ENCODE results near the gene SPINK9.

The SPINK9 gene

DNA sequence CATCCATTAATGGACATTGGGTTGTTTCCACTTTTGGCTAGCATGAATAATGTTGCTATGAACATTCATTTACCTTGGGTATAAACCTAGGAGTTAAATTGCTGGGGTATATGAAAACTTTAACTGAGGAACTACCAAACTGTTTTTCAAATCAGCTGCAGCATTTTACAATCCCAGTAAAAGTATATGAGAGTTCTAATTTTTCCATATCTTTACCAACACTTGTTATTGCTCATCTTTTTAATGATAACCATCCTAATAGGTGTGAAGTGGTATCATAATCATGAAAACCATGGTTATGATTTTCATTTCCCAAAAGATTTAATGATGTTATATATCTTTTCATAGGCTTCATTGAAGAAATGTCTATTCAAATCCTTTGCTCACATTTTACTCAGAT, 32.9 kb downstream of the SPINK9 start:
- DNase-seq (ENCODE audit: low read depth): no peak

DNA sequence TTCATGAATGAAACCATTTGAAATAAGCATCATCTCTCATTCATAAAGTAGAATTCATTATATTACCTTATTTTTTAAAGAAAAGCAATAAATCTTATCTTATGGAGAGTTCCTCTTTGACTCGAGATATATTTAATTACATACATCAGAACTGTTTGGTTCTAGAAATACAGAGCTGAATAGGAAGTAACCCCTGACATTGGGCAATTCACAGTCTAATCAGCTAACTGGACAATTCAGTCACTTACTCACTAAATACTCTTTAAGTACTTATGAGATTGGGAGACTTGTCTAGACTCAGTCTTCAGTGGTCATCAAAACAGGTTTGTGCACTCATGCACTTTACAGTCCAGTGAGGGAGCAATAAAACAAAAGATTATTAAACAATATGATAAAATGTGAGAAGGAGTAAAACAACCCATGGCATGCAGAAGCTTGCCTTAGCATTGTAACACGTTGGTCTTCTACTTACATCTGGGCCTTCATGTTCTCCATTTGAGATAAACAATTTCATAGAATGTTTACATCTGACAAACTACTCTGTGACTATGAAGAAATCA, 36.9 kb downstream of the SPINK9 start:
- no peak for DNase-seq (ENCODE audit: low read depth)

DNA sequence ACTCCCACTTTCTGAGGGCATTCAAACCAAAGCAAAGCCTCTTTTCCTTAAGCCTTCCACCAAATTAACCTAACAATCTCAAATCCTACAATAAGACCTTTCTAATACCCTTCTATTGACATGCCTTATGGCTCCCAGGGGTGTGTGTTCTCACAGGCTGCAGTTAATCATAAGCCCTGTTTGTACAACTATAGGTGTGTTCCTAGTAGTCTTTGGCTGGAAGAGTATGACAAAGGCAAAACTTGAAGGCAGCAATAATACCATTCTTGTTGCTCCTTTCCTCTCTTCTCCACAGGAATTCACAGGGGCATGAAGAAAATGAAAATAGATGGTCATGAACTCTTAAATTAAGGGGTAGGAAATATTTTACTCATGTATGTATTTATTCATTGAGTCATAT, 37.5 kb downstream of the SPINK9 start:
- no peak for DNase-seq (ENCODE audit: low read depth)

DNA sequence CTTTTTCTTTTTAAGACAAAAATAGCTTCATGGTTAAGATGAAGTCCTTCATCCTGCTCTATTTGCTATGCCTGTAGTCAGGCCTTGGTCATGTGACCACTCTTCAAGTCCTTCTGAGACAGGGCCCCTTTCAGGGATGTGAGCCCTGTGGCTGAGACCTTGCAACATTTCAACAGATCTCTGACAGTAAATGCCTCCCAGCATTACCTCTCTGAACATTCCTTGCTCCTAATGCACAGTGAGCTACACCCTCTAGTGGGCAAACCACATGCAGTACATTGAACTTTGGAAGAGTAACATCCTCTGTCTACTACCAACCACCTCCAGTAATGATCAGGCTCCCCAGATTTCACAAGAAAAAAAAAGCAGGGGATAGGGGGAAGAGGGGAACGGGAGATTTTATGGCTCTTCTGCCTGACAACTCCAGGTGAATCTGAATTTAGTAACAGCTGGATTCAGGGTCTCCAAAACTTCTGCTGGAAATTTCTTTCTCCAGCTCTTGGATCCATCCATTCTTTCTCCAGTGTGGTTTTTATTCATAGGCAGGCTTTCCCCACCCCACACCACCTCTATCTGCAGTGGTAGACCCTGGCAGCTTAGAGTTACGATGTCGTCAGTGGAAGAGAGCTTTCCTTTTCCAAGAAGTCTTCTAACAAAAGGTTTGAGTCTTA, 39.5 kb downstream of the SPINK9 start:
- no peak for DNase-seq (ENCODE audit: low read depth)

DNA sequence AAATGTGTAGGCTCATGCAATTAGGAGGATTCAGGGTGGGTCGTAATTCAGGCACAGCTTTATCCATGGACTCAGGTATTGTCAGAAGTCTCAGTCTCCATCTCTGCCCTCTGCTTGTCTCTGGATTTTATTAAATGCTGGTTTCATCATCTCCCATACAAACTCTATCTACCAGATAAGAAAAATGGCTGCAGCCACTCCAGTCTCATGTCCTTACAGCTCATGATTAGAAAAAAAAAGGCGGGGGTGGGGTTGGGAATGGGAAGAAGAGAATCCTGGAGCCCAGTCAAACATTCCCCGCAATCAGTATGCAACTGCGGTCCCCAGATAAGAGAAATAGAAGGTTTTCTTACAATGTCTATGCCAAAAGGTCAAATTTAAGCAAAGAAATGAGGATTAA, 40.8 kb downstream of the SPINK9 start:
- no peak for DNase-seq (ENCODE audit: low read depth)

DNA sequence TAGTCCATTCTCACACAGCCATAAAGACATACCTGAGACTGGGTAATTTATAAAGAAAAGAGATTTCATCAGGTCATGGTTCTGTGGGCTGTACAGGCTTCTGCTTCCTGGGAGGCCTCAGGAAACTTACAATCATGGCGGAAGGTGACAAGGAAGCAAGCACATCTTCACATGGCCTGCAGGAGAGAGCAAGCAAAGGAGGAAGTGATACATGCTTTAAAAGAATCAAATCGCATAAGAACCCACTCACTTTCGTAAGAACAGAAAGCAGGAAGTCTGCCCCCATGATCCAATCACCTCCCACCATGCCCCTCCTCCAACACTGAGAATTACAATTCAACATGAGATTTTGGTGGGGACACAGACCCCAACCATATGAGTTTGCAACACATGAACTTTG, 43.3 kb downstream of the SPINK9 start:
- no peak for DNase-seq (ENCODE audit: low read depth)

DNA sequence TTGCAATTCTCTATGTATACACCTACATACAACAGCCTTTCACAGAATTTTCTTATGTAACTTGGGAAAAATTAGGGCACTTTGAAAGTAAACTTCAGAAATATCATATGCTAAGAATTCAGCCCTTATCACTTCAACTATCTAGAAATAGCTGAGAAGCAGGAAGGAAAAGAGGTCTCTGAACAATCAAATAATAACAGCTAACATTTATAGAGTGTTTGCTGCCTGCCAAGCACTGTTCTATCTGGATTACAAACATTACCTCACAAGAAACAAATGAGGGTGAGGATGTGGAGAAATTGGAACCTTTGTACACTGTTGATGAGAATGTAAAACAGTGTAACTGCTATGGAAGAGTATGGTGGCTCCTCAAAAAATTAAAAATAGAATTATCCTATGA, 44.0 kb downstream of the SPINK9 start:
- no peak for DNase-seq (ENCODE audit: low read depth)

DNA sequence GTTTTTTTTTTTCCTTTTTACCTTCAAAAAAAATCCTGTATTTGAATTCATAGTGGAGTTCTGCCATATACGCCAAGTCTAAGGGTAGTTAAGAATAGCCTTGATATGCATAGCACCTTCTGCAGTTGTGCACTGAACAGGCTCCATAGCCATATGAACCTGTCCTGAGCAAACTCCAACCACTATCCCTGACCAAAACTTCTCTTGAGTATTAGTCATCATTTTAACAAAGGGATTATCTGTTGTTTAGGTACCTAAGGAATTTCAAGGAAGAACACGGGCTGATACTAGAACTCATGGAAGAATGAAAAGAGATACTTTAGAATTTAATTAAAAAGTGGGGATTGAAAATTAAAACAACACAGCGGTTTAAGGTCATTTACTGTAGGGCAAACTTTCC, 46.5 kb downstream of the SPINK9 start:
- DNase-seq (ENCODE audit: low read depth): no peak

DNA sequence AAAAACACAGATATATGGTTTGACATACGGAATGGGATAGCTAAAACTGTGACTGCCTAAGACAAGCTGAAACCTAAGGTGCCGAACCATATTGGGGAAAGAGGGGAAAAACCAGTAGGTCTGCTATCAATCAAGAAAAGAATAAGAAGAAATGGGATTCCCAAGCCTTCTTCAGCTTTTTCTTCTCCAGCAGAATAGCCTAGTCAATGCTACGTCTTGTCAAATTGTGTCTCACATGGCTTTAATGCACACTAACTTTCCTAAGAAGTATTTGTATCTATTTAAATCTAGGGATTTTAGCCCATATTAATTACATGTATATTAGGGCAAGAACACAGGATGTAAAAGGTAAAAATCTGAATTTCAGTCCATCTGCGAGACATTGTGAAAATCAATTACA, 47.6 kb downstream of the SPINK9 start:
- DNase-seq (ENCODE audit: low read depth): no peak

DNA sequence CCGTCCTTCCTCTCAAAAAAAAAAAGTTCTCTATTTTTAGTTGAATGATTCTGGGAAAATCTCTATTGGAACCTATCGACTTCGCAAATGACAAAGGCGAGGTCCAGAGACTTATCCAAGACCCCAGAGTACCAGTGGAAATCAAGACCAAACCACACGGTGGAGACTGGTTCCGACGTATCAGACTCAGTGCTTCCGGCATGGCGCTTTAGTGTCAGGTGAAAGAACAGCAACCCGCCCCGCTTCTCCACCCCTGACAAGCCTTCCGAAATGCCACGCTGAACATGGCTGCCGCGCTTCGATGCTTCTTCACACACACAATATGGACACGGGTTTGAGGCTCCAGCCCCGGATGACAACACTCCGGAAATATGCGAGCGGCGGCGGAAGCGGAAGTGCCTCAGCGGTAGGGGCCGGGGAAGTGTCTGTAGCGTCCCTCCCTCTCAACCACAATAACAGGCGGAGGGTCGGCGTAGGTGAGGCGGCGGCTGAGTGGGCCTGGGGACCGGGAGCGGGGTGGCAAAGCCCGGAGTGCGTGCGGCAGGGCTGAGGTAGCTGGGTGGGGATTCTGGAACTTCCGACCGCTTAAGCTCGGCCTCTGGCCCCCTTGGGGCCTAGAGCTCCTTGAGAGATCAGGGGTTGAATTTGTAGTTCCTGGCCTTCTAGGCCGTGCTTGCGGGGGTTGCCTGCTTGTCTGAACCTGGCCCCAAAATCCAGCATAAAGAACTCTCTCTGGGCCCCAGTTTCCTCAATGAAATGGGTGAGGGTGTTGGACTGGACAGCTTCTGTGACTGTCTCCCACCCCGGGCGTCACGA, 48.4 kb downstream of the SPINK9 start, which contains the start of gene FBXO38:
Gene FBXO38 (plus strand): TSS at position 395 of the 816 bp plus-strand sequence. CDS start 10,819 bp downstream, outside the sequence.
- DNase-seq (ENCODE audit: low read depth): peak; percentile 94

DNA sequence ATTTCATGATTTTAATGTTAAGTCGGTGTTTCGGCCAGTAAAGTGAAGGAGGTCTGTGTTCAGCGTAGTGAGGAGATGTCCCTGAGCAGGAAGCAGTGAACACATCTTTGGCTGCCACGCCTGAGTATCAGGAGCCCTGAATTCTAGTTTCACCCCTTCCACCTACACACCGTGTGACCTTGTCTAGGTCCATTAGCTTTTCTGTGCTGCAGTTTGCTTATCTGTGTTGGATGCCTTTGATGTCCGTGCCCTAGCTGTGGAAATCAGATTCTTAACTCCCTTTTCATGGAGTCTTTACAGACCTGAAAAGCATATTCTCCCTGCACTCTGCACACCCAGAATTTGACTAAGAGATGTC, 49.0 kb downstream of the SPINK9 start:
- DNase-seq (ENCODE audit: low read depth): no peak

DNA sequence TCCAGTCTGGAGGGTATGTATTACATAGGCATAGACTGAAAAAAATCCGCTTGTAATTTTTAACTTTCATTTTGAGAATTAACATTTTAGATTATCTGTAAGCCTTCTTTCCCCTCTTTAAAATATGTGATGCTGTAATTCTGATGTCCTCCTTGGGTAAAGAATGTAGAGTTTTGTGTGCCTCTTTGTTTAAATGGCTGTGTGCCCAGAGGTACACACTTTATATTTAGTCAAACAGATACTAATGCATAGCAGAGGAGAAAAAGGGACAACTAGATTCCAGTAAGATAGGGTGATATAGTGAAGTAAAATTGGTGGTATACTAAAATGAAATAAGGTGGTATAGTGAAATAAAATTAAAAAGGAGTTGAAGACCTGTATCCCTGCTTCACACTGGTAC, 49.7 kb downstream of the SPINK9 start:
- no peak for DNase-seq (ENCODE audit: low read depth)

DNA sequence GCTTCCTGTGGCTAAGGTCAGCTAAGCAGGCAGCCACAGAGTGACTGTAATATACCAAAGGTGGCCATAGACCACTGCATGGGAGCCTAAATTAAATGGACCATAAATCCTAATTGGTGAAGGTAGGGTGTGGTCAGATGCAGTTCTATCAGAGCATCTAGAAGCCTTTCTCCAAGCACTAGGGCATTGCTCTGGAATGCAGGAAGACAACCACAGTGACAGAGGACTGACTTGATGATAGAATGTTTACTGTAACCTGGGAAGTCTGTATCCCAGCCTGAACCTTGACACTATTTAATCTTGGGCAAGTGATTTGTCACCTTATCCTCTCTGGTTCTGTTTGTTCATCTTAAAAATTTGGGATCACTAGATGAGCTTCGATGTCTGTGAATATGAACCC, 50.7 kb downstream of the SPINK9 start:
- DNase-seq (ENCODE audit: low read depth): no peak

DNA sequence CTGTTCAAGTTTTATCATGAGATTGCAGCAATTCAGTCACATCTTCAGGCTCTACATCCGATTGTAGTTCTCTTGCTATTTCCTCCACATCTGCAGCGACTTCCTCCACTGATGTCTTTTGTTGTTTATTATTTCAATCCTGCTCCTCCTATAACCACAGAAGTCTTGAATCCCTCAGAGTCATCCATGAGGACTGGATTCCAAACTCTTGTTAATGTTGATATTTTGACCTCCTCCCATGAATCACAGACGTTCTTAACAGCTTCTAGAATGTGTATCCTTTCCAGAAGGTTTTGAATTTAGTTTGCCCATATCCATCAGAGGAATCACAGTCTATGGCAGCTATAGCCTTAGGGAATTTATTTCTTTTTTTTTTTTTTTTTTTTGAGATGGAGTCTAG, 52.0 kb downstream of the SPINK9 start:
- DNase-seq (ENCODE audit: low read depth): no peak

DNA sequence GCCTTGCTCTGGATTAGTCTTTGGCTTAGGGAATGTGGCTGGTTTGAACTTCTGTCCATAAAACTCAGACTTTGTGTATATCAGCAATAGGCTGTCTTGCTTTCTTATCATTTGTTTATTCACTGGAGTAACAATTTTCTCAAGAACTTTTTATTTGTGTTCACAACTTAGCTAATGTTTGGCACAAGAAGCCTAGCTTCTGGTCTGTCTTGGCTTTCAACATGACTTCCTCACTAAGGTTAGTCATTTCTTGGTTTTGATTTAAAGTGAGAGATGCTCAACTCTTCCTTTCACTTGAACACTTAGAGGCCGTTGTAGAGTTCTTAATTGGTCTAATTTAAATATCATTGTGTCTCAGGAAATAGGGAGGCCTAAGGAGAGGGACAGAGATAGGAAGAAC, 53.3 kb downstream of the SPINK9 start:
- no peak for DNase-seq (ENCODE audit: low read depth)
